Epithelial cell of prostate (primary cell): ENCODE measurements around the gene KIF4A.
A peak's percentile ranks its signal among the peaks of the same experiment; 100 is the strongest.

ENCODE experiments used
- DNase-seq: peaks from one replicate; pipeline ENCODE4 v3.0.0-alpha.2; 2011; ENCODE audit warnings: low read depth, low spot score
- H3K27ac ChIP-seq: fragments of 450-650 bp; 2 replicates; pipeline ENCODE4 v1.5.1; 2017; ENCODE audit warnings: mild to moderate bottlenecking

Gene KIF4A

DNA sequence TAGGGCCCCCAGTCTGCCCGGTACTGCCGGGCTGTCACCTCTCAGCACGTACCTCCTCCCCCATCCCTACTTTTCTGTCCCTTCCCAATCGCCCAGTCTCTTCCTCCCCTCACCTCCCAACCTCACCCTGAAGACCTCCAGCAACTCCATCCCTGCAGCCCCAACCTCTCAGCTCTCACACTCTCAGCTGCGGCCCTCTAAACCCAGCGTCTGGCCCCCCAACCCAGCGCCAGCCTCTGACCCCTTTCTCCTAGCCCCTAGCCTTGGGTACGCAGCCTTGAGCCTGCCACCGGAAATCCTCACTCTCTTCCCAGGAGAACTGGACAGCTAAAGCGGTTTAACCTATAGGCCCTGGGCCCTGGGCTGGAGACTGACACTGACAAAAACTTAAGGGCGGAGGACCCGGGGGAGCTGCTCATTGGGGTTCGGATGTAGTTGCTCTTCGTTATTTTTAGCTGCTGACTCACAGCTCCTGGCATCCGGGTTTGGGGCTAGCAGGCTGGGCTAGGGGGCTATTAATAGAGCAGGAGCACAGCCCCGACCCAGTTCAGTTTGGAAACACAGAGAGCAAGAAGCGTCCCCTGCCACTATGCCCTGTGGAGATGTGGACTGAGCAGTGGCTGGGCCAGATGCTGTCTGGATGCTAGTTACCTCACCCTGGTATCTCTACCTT is 145.1 kb downstream of the KIF4A start:
- no peak for DNase-seq
- H3K27ac ChIP-seq: no peak overlapping the region

DNA sequence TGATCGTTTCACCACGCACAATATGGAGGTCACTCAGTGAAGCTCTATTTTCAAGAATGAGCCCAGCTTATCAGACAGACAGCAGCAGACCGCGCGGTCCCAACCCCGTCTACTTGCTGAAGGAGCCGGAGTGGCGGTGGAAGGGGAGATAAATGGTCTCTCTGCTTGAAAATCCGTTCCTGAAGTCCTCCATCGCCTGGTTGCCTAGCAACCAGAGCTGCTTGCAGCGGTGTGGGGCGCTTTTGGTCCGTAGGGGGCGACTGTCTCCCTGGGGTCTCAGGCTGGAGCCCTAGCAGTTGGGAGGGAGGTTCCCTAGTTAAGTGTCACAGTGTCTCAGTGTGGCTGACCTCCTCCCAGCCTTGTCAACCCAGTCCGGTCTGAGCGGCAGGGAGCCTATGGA is 146.4 kb downstream of the KIF4A start:
- DNase-seq: no peak
- H3K27ac ChIP-seq: no peak overlapping the region

DNA sequence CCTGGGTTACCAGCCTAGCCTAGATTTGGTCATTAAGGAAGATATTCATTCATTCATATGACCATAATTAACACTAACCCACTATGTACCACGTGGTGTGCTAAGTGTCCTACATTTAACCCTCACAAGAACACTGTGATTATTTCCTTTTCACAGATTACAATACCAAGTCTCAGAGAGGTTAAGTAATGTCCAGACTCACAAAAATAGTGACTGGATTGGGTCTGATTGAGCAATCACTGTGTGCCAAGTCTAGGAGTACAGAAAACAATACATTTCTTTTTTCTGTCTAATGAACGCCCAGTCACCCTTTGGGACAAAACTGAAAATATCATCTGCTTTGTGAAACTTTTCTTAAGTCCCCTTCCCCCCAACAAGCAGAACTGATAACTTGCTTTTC is 147.1 kb downstream of the KIF4A start:
- no peak overlapping the region for H3K27ac ChIP-seq
- no peak for DNase-seq

DNA sequence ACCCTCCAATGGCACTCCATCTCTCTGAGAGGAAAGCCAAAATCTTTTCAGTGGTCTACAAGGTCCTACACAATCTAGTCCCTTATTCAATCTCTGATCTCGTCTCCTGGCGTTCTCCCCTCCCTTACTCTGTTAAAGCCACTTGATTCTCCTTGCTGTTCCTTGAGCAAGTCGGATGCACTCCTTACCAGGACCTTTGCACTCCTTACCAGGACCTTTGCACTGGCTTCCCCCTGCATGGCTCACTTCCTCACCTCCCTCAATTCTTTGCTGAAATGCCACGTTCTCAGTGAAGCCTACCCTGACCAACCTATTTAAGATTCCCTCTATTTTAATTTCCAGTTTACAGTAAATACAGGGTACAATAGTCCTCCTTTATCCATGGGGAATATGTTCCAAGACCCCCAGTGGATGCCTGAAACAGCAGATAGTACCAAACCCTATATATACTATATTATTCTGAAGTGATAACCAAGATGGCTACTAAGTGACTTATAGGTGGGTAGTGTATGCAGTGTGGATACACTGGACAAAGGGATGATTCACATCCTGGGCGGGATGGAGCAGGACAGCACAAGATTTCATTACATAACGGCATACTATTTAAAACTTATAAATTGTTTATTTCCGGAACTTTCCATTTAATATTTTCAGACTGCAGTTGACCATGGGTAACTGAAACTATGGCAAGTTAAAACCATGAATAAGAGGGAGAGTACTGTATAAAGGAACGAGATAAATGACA is 148.2 kb downstream of the KIF4A start:
- no peak for DNase-seq
- peak overlapping the region; percentile 65 for H3K27ac ChIP-seq

DNA sequence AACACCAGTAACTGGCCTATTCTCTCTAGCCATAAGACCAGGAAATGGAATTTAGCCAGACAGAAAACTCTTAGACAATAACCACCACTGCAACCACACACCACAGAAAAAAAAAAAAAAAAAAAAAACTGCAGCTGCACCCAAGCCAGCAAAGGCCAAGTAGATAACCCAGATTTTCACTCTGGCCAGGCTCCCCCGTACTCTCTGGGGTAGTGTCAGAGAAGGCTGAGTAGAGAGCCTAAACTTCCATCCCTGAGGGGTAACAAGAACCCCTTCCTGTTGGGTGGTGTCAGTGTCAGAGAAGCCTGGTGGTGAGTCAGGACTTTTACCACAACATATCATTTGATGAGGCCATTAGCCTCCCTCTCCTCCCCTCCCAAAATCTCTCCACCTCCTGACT is 149.1 kb downstream of the KIF4A start:
- no peak for DNase-seq
- peak overlapping the region; percentile 65 for H3K27ac ChIP-seq

DNA sequence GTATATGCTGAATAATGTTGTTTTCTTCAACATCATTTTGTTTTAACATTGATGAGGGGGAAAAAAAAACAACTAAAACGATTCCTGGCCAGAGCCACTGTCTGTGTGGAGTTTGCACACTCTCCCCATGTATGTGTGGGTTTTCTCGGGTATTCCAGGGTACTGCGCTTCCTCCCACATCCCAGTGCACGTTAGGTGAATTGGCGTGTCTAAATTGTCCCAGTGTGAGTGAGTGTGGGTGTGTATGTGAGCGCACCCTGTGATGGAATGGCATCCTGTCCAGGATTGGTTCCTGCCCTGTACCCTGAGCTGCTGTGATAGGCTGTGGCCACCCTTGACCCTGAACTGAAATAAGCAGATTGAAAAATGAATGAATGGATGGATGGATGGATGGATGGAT is 152.3 kb downstream of the KIF4A start:
- DNase-seq: no peak
- no peak overlapping the region for H3K27ac ChIP-seq

DNA sequence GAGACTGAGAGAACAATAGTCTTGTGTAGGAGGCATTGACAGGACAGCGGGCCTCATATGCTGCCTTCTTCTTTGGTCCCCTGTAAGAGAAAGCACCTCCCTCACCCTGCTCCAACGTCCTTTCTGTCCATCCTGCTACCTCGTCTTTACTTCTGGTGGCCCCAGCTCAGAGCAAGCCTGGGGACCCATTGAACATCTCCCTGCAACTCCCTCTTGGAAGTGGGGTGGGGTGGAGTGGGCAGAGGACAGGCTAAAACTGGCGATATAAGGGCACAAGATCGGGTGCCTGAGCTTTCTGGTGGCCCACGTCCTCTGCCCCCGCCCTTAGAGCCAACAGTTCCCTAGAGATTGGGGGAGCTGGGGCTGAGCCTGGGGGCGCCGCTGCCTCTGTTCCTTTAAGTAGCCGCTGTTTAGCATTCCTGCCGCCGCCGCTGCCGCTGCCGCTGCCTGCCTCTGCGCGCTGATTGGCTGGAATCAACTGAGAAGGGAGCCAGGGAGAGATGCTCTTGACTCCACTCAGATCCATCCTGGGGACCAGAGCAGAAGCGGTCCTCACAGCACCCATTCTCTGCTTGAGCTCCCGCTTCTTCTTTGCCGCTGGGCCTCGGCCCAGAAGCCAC is 154.5 kb downstream of the KIF4A start, which contains the start of gene DLG3:
DLG3 (plus strand) TSS at position 510 of the 620 bp plus-strand sequence. CDS start 367 bp downstream, outside the sequence.
- DNase-seq: no peak
- H3K27ac ChIP-seq: no peak within 1 kb of the TSS

DNA sequence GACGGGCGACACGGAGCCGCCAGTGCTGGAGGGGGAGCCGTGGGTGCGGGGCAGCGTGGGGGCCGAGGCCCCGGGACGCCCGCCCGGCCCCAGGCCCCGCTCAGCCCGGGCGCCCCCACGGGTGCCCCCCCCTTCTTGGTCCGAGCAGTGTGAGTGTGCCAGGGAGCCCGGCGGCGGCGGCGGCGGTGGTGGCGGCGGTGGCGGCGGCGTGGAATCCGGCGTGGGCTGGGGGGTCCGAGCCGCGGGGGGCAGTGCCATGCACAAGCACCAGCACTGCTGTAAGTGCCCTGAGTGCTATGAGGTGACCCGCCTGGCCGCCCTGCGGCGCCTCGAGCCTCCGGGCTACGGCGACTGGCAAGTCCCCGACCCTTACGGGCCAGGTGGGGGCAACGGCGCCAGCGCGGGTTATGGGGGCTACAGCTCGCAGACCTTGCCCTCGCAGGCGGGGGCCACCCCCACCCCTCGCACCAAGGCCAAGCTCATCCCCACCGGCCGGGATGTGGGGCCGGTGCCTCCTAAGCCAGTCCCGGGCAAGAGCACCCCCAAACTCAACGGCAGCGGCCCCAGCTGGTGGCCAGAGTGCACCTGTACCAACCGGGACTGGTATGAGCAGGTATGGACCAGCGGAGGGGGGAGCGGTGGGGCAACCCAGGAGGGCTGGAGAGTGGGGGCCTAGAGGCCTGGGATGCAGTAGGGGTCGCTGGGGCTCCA is 155.2 kb downstream of the KIF4A start:
- H3K27ac ChIP-seq: no peak overlapping the region
- DNase-seq: no peak

DNA sequence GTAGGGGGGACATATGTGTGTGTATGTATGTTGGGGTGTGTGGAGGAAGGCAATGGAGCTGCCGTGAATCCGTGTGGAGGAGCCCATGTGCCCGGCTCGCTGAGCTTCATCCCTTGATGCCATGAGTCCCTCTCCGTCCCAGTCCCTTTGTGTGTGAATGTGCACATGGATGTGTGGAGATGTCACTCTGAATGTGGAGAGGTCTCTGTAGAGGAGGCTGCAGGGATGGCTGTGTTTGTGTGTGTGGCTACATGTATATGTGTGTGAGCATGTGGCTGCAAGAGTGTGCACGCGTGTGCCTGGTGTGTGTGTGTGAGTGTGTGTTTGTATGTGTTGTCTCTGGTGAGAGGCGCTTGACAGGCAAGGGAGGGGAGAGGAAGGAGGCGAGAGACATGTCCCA is 156.0 kb downstream of the KIF4A start:
- no peak for DNase-seq
- no peak overlapping the region for H3K27ac ChIP-seq

DNA sequence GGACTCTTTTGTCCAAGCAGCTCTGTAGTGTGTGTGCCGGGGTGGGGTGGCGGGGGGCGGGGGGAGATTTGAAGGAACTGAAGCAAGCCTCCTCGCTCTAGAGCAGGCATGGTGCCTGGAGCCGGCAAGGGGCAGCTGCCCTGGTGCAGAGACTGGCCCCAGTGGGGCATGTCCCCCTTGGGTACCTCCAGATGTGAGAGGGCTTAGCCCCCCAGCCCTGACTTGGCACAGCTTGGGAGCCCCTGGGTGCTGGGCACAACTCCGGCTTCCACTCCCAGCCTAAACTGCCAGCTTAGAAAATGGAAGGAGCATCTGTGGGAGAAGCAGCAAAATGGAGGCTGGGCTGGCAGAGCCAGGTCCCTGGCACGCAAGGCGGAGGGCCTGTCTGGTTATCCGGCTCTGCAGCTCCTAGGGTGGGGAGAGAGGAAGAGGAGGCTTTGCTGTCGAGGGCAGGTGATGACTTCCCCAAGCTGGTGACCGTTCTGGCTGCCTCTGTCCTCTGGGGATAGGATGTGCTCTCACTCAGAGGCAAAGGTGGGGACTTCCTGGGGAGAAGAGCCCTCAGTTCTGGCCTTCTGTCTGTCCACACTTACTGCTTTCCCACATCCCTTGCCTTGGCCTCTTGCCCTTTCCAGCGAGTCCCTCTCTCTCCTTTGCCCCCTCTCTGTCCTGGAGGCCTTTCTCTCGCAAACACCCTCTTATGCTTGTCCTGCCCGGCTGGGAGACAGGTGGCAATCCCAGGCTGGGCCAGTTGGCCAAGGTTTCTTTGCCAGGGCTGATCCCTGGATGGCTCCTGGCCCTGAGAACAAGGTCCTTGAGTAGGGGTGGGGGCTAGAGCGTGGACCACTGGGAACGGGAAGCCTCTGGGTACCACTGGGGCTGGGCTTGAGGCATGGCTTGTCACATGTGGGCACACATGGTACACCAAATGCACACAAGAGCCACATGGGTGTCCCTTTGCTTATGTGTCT is 156.8 kb downstream of the KIF4A start:
- no peak for DNase-seq
- no peak overlapping the region for H3K27ac ChIP-seq

DNA sequence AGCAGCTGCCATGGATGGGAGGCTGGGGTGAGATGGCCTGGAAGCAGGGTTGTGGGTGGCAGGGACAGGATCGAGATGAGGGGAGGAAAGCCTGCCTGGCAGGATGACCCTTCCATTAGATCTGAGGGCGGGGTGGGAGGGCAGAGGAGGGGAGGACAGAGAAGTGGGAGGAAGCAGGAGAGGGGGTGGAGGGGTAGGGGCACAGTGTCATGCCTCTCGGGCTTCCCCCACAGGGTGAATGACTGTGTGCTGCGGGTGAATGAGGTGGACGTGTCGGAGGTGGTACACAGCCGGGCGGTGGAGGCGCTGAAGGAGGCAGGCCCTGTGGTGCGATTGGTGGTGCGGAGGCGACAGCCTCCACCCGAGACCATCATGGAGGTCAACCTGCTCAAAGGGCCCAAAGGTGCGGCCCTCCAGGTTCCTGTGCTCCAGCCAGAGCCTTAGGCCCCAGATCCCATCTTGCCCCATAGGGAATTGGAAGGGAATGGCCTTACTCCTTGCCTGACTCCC is 159.6 kb downstream of the KIF4A start:
- H3K27ac ChIP-seq: no peak overlapping the region

DNA sequence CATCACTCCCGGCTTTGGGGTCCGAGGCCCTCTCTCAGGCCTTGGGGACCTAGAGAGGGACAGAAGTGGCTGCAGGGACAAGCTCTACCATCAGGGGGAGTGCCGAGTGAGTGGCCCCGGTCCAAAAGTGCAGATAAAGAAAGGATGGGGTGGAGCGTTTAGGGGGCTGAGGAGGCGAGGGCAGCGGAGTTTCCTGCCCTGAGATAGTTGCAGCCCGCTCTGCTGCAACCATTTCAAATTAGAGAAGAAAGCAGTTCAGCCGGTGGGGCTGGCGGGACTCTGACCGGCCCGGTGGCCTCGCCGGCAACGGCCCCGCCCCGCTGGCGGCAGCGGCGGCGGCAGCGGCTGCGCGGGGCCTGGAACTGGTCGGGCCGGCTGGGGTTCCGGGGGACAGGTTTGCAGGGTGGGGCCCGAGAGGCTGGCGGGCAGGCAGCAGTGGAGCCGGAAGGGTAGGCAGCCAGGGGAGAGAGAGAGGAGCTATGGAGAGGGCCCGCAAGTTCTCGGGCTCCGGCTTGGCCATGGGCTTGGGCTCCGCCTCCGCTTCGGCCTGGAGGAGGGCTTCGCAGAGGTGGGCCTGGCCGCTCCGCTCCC is 162.3 kb downstream of the KIF4A start:
- H3K27ac ChIP-seq: peak overlapping the region; percentile 40
- DNase-seq: no peak

More for the DNA sequence above, 159.6 kb downstream of the KIF4A start:
- DNase-seq: no peak

DNA sequence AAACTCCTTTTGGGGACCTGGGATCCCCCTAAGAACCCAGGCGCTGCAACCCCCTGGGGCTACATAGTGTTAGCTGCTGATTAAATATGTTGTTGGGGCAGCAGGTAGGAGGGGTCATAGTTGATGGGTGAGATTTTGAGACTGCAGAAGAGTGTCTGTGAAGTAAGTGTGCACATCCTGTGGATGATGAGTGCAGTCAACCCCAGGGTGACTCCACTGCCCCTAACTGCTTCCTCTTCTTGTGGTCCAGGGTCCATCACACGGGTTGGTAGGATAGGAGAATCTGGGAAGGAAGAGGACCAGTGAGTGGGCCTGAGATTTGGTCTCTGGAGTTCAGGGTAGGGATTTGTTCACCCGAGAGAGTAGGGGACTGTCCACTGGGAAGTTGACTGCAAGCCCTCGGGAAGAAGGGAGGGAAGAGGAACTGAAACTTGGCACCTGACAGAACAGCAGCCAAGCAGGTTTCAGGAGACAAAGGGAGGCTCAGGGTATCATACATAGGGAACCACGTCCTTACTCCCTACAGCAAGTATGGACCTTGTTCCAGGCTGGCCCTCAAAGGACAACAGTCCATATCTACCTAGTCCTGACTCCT is 163.2 kb downstream of the KIF4A start:
- peak overlapping the region; percentile 40 for H3K27ac ChIP-seq
- no peak for DNase-seq

DNA sequence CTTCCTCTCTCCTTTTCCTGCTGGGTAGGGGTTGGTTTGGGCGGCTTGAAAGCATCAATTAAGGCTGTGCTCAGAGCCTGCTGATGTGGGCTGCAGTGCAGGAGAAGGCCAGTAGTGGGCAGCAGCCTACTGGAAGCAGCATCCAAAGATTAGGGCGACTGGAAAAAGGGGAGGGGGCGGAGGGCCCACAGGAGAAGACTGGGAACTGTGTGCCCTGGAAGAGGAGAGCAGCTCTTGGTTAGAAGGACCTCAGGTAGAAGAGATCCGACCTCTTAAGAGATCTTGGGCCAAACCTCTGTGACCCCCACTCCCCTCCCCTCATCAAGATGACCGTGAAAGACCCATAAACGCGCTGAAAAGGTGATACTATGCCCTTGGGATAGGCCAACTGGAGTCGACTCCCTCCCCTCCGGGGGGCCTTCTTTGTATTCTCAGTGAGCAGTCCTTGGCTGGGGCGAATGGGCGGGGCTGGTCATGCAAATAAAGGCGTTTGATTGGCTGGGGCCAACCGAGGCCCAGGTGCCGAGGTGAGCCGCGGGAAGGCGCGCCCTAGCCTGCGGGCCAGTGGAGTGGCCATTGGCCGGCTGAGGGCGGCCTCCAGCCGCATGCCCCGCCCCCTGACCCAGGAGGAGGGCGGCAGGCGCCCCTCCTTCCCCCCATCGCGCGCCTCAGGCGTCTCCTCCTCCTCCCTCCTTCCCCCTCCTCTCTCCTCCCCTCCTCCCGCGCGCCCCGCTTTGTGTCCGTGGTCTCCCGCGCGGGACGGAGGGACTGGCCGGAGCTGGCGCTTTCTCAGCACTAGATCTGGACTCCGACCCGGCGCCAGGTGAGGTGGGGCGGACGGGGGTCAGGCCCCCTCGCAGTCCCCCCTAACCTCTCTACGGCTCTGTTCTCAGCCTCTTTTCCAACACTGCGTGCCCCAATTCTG is 164.8 kb downstream of the KIF4A start:
- H3K27ac ChIP-seq: peak overlapping the region; percentile 56
- DNase-seq: no peak

DNA sequence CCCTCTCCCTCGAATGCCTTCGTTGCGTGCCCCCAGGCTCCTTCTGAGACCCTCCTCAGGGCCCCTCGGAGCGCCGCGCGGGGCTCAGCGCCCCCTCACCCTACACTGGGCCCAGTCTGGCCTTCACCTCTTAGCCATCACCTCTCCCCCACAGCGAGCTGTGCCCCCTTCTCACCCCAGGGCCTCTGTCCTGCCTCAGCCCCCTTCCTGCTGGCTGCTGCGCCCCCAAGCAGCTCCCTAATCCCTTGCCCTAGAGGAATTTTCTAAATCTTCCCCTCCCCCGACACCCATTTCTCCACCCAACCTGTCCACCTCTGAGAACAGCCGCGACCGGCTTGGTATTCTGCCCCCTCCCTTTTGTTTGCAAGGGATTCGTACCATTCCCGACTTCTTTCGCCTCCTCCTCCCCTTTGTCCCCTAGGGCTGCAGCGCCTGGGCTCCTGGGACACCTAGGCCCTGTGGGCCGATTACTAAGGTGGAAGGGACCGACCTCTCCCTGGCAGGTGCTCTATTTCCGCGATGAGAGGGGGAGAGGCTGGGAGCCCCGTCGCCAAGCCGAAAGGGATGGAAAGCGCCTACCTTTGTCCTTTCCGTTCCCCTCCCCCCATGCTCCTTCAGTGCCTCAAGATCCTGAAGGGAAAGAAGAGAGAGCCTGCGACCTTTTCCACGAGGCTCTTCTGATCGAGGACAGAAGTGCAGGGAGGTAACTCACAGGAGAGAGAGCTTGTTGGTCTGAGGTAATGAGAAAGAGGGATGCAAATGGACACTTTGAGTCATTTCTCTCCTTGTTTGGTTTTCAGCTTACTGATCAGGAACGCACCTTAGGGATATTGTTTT is 165.7 kb downstream of the KIF4A start:
- no peak for DNase-seq
- H3K27ac ChIP-seq: peak overlapping the region; percentile 56

DNA sequence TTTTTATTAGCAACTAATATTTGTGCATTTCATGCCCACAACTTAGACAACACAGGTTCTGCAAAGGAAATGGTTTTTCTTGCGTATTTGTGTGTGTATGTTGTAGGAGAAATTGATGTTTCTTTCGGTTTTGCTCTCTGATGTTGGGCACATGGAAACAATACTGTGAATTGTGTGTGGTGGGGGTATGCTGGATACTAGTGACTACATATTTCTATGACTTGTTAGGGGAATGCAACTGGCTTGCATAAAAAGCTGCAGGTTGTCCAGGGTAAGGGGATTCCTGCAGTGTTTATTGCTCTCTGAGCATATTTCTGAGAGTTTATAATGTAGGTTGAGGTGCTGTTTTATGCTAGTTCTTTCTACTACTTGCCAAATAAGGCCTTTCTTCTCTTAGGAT is 166.4 kb downstream of the KIF4A start:
- no peak for DNase-seq

DNA sequence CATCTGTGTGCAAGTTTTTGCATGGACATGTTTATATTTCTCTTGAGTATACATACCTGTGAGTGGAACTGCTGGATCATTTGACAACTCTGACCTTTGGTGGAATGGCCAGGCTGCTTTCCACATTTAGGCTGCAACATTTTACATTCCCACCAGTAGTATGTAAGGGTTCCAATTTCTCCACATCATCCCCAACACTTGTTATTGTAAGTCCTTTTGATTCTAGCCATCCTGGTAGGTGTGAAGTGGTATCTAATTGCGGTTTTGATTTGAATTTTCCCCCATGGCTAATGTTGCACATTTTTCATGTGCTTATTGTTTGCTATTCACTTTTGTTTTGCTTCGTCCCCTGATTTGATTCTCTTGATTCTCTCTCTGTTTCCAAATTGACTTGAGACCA is 171.1 kb downstream of the KIF4A start:
- no peak overlapping the region for H3K27ac ChIP-seq
- no peak for DNase-seq

More for the DNA sequence above, 166.4 kb downstream of the KIF4A start:
- peak overlapping the region; percentile 56 for H3K27ac ChIP-seq
